Suprapubic skin (tissue), 4 donors: ENCODE results near the gene KCTD13. TPM values are rescaled to one million over a fixed set of nuclear protein-coding genes. Genes with fewer than 3 reads are reported as not detected.

Experiments used
- DNase-seq, 2 donors: peaks; one replicate each; pipeline ENCODE4 v3.0.0-alpha.2; 2019; ENCODE audit warnings: low spot score in 2 of 2
- H3K27ac ChIP-seq: fragments of 200-600 bp; sonication (generic); one replicate; pipeline ENCODE4 v1.5.1; 2019
- H3K27me3 ChIP-seq: fragments of 200-600 bp; sonication (generic); one replicate; pipeline ENCODE4 v1.5.1; 2019
- H3K36me3 ChIP-seq: fragments of 200-600 bp; sonication (generic); one replicate; pipeline ENCODE4 v1.5.1; 2019
- H3K4me1 ChIP-seq: fragments of 200-600 bp; sonication (generic); one replicate; pipeline ENCODE4 v1.5.1; 2019
- H3K4me3 ChIP-seq: fragments of 200-600 bp; sonication (generic); one replicate; pipeline ENCODE4 v1.5.1; 2019; ENCODE audit warnings: mild to moderate bottlenecking
- H3K9me3 ChIP-seq: fragments of 200-600 bp; sonication (generic); one replicate; pipeline ENCODE4 v1.5.1; 2019
- CTCF ChIP-seq, 2 donors: fragments of 200-600 bp in 1 of 2; fragments of 450-650 bp in 1 of 2; sonication (generic) in 1 of 2; IDR thresholded peaks; one replicate each; pipeline ENCODE4 v1.5.1; 2016 to 2019; ENCODE audit warnings: antibody characterized with exemption in 2 of 2, mild to moderate bottlenecking in 1 of 2, moderate library complexity in 1 of 2
- EP300 ChIP-seq: sonication (generic); formaldehyde crosslinking; IDR thresholded peaks from one replicate; pipeline ENCODE4 v1.6.1; 2017; ENCODE audit warnings: antibody characterized with exemption
- POLR2A ChIP-seq, 2 donors: fragments of 450-650 bp; IDR thresholded peaks; one replicate each; pipeline ENCODE4 v1.6.1; 2017; ENCODE audit warnings: antibody characterized with exemption in 2 of 2, mild to moderate bottlenecking in 2 of 2, moderate library complexity in 2 of 2
- POLR2AphosphoS5 ChIP-seq, 3 donors: sonication (generic); formaldehyde crosslinking; IDR thresholded peaks; one replicate each; pipeline ENCODE4 v1.6.1; 2017; ENCODE audit warnings: antibody characterized with exemption in 3 of 3
- WGBS: methylation state at CpG from one replicate; pipeline ENCODE4 v1.1.5; 2018; 5-methylcytosine and 5-hydroxymethylcytosine counted together
- total RNA-seq, 4 donors: library from RNA; depleted of rRNA; stranded (reverse); fragments of >200 nt; gene quantifications; one replicate each; pipeline ENCODE4 v1.1.0, GENCODE V29; 2016

The KCTD13 gene
- total RNA-seq, 4 donors from 2014 or later = 20.3 to 43.9 (median 32.0) TPM

- 71% methylated on average over 4 of the region's 4 CpGs for WGBS
- no peak overlapping the region for H3K4me3 ChIP-seq
- DNase-seq = no peak
- H3K27me3 ChIP-seq = peaks cover 5% of the 10 kb centered on the region
- no peaks in the 10 kb centered on the region for H3K9me3 ChIP-seq
- peaks cover 19% of the 10 kb centered on the region for H3K4me1 ChIP-seq
- TF ChIP-seq POLR2AphosphoS5 (IDR thresholded peaks at IDR 0.05) = no peak
- TF ChIP-seq CTCF (IDR thresholded peaks at IDR 0.05) = no peak
- TF ChIP-seq EP300 = no peak
- TF ChIP-seq POLR2A (IDR thresholded peaks at IDR 0.05) = no peak
- peaks cover 10% of the 10 kb centered on the region for H3K36me3 ChIP-seq
- no peak overlapping the region for H3K27ac ChIP-seq
These were observed 22.4 kb downstream of the KCTD13 start for GRCh38 chr16:29903590-29903989.

- Histone ChIP-seq H3K4me3 (no peak overlapping the region), H3K27ac (no peak overlapping the region), H3K36me3 (peaks cover 3% of the 10 kb centered on the region), H3K9me3 (no peaks in the 10 kb centered on the region), H3K4me1 (peaks cover 19% of the 10 kb centered on the region), H3K27me3 (peaks cover 25% of the 10 kb centered on the region)
- TF ChIP-seq POLR2A (IDR thresholded peaks at IDR 0.05) (no peak), POLR2AphosphoS5 (IDR thresholded peaks at IDR 0.05) (no peak)
- no peak for DNase-seq
- 93% methylated on average over 5 of the region's 19 CpGs for WGBS
These were observed 24.4 kb downstream of the KCTD13 start for GRCh38 chr16:29901607-29901945.

GRCh38 chr16:29900888-29901606 lies 25.0 kb downstream of the KCTD13 start:
- H3K4me3 ChIP-seq = peak overlapping the region; percentile 65

GRCh38 chr16:29900102-29900887 lies 25.7 kb downstream of the KCTD13 start, which contains the start of gene ASPHD1:
Gene ASPHD1 (plus strand): TSS chr16:29900488. CDS start chr16:29900972, 484 bp downstream.
- WGBS = 1% methylated on average over 21 of the region's 67 CpGs
- Histone ChIP-seq H3K27ac (no peak within 1 kb of the TSS), H3K27me3 (peaks cover 25% of the 10 kb centered on the region), H3K9me3 (no peaks in the 10 kb centered on the region), H3K36me3 (no peaks in the 10 kb centered on the region), H3K4me1 (peaks cover 19% of the 10 kb centered on the region), H3K4me3 (peak within 1 kb of the TSS; percentile 65)
- no peak for TF ChIP-seq POLR2A (IDR thresholded peaks at IDR 0.05)
- no peak for TF ChIP-seq CTCF (IDR thresholded peaks at IDR 0.05)
- TF ChIP-seq EP300 = no peak
- TF ChIP-seq POLR2AphosphoS5 (IDR thresholded peaks at IDR 0.05) = no peak
- DNase-seq = no peak

More at GRCh38 chr16:29900888-29901606, 25.0 kb downstream of the KCTD13 start:
- 26% methylated on average over 11 of the region's 31 CpGs for WGBS
- H3K27me3 ChIP-seq = peaks cover 25% of the 10 kb centered on the region
- no peak for DNase-seq
- TF ChIP-seq CTCF (IDR thresholded peaks at IDR 0.05) (no peak), POLR2A (IDR thresholded peaks at IDR 0.05) (no peak), EP300 (no peak), POLR2AphosphoS5 (IDR thresholded peaks at IDR 0.05) (no peak)
- H3K9me3 ChIP-seq = no peaks in the 10 kb centered on the region
- no peaks in the 10 kb centered on the region for H3K36me3 ChIP-seq
- peaks cover 19% of the 10 kb centered on the region for H3K4me1 ChIP-seq
- H3K27ac ChIP-seq = no peak overlapping the region

GRCh38 chr16:29899516-29900101 lies 26.4 kb downstream of the KCTD13 start, which contains the start of gene SEZ6L2:
Gene SEZ6L2 (minus strand): TSS chr16:29899550. CDS start chr16:29899019, 531 bp downstream.
- Histone ChIP-seq H3K4me1 (peaks cover 19% of the 10 kb centered on the region), H3K27me3 (peaks cover 25% of the 10 kb centered on the region), H3K9me3 (no peaks in the 10 kb centered on the region), H3K4me3 (peak within 1 kb of the TSS; percentile 65), H3K36me3 (no peaks in the 10 kb centered on the region), H3K27ac (no peak within 1 kb of the TSS)
- TF ChIP-seq CTCF (IDR thresholded peaks at IDR 0.05) (no peak), EP300 (no peak), POLR2A (IDR thresholded peaks at IDR 0.05) (no peak), POLR2AphosphoS5 (IDR thresholded peaks at IDR 0.05) (no peak)
- DNase-seq = peak in 1 of 2 donors; percentile 77
- 2% methylated on average over 15 of the region's 29 CpGs for WGBS
